Measurements from ENCODE around the gene THADA.
A peak's percentile ranks its signal among the peaks of the same experiment; 100 is the strongest.

Gene THADA

GRCh38 chr2:43246641-43247040 is 349.2 kb downstream of the THADA start:
- DNase-seq (ENCODE audit: low spot score) = no peak

- no peak for DNase-seq (ENCODE audit: low spot score)
These were observed 354.3 kb downstream of the THADA start for GRCh38 chr2:43241558-43241957.

- DNase-seq (ENCODE audit: low spot score) = no peak
These were observed 355.1 kb downstream of the THADA start for GRCh38 chr2:43240766-43241150.

- no peak for DNase-seq (ENCODE audit: low spot score)
These were observed 355.7 kb downstream of the THADA start for GRCh38 chr2:43239981-43240765.

GRCh38 chr2:43238813-43239212 is 357.0 kb downstream of the THADA start:
- DNase-seq (ENCODE audit: low spot score) = no peak

GRCh38 chr2:43238176-43238575 is 357.7 kb downstream of the THADA start:
- no peak for DNase-seq (ENCODE audit: low spot score)

- no peak for DNase-seq (ENCODE audit: low spot score)
These were observed 362.3 kb downstream of the THADA start for GRCh38 chr2:43233218-43234212.

GRCh38 chr2:43230951-43231827 is 364.6 kb downstream of the THADA start:
- no peak for DNase-seq (ENCODE audit: low spot score)

- DNase-seq (ENCODE audit: low spot score) = no peak
These were observed 365.4 kb downstream of the THADA start for GRCh38 chr2:43230351-43230885.

GRCh38 chr2:43228756-43229659 is 366.8 kb downstream of the THADA start:
- no peak for DNase-seq (ENCODE audit: low spot score)

- no peak for DNase-seq (ENCODE audit: low spot score)
These were observed 367.5 kb downstream of the THADA start for GRCh38 chr2:43228321-43228751.

GRCh38 chr2:43227830-43228281 is 368.0 kb downstream of the THADA start:
- DNase-seq (ENCODE audit: low spot score) = no peak

GRCh38 chr2:43226955-43227829 is 368.6 kb downstream of the THADA start:
- peak; percentile 75 for DNase-seq (ENCODE audit: low spot score)

GRCh38 chr2:43226558-43226954 is 369.3 kb downstream of the THADA start, which contains the start of gene ZFP36L2:
TSS of gene ZFP36L2 (minus strand) at chr2:43226606. CDS start at chr2:43226315, 291 bp downstream.
- peak; percentile 92 for DNase-seq (ENCODE audit: low spot score)

GRCh38 chr2:43225788-43226557 is 369.9 kb downstream of the THADA start:
- no peak for DNase-seq (ENCODE audit: low spot score)

GRCh38 chr2:43225093-43225787 is 370.6 kb downstream of the THADA start:
- DNase-seq (ENCODE audit: low spot score) = no peak

- no peak for DNase-seq (ENCODE audit: low spot score)
These were observed 371.2 kb downstream of the THADA start for GRCh38 chr2:43224571-43225092.

- no peak for DNase-seq (ENCODE audit: low spot score)
These were observed 371.7 kb downstream of the THADA start for GRCh38 chr2:43224131-43224570.

All from COLO829 (cell line).